Neural progenitor cell (in vitro differentiated cells): ENCODE measurements around the gene SCO2. TPM values are rescaled to one million over a fixed set of nuclear protein-coding genes. Genes with fewer than 3 reads are reported as not detected.

Experiments
- DNase-seq: peaks from one replicate; pipeline ENCODE4 v3.0.0-alpha.2; 2016; ENCODE audit warnings: low spot score
- H2AFZ ChIP-seq: fragments of 200-600 bp; sonication (generic); replicated peaks from 2 replicates; pipeline ENCODE4 v1.6.1; 2016; ENCODE audit warnings: antibody characterized with exemption
- H3F3A ChIP-seq: fragments of 200-600 bp; sonication (generic); 2 replicates; pipeline ENCODE4 v1.6.1; 2016; ENCODE audit warnings: antibody characterized with exemption, low read depth
- H3K27ac ChIP-seq: fragments of 200-600 bp; sonication (generic); 2 replicates; pipeline ENCODE4 v1.5.1; 2016; ENCODE audit warnings: mild to moderate bottlenecking
- H3K27me3 ChIP-seq: fragments of 200-600 bp; sonication (generic); 2 replicates; pipeline ENCODE4 v1.6.1; 2016; ENCODE audit warnings: mild to moderate bottlenecking, moderate library complexity
- H3K36me3 ChIP-seq: fragments of 200-600 bp; sonication (generic); 2 replicates; pipeline ENCODE4 v1.5.1; 2016
- H3K4me1 ChIP-seq: fragments of 200-600 bp; sonication (generic); 2 replicates; pipeline ENCODE4 v1.6.1; 2016; ENCODE audit warnings: mixed run types
- H3K4me2 ChIP-seq: fragments of 200-600 bp; sonication (generic); 2 replicates; pipeline ENCODE4 v1.6.1; 2016
- H3K4me3 ChIP-seq: fragments of 200-600 bp; sonication (generic); 2 replicates; pipeline ENCODE4 v1.5.1; 2016
- H3K79me2 ChIP-seq: fragments of 200-600 bp; sonication (generic); 2 replicates; pipeline ENCODE4 v1.6.1; 2016; ENCODE audit warnings: low read depth
- H3K9ac ChIP-seq: fragments of 200-600 bp; sonication (generic); 2 replicates; pipeline ENCODE4 v1.6.1; 2016
- H3K9me3 ChIP-seq: fragments of 200-600 bp; sonication (generic); 2 replicates; pipeline ENCODE4 v1.5.1; 2016; ENCODE audit warnings: low read depth
- H4K20me1 ChIP-seq: fragments of 200-600 bp; sonication (generic); 2 replicates; pipeline ENCODE4 v1.6.1; 2016; ENCODE audit warnings: low read depth
- H3K27ac Mint-ChIP-seq: 3 replicates; pipeline ENCODE4 v1.8.0; 2021; ENCODE audit warnings: mixed read lengths
- H3K27me3 Mint-ChIP-seq: 2 replicates; pipeline ENCODE4 v1.8.0; 2022; ENCODE audit warnings: low read depth, mild to moderate bottlenecking, inconsistent platforms, moderate library complexity, mixed read lengths; ENCODE audit not compliant: insufficient read depth
- H3K36me3 Mint-ChIP-seq: 3 replicates; pipeline ENCODE4 v1.8.0; 2021; ENCODE audit warnings: mixed read lengths
- H3K4me1 Mint-ChIP-seq: 3 replicates; pipeline ENCODE4 v1.8.0; 2021; ENCODE audit warnings: mixed read lengths
- H3K4me3 Mint-ChIP-seq: 3 replicates; pipeline ENCODE4 v1.8.0; 2021; ENCODE audit warnings: mild to moderate bottlenecking, moderate library complexity, mixed read lengths
- H3K9me3 Mint-ChIP-seq: 3 replicates; pipeline ENCODE4 v1.8.0; 2020; ENCODE audit warnings: mixed read lengths
- EZH2 ChIP-seq: fragments of 200-600 bp; sonication (generic); IDR thresholded peaks from 2 replicates; pipeline ENCODE4 v1.6.1; 2017; ENCODE audit warnings: antibody characterized with exemption, mild to moderate bottlenecking, moderate library complexity
- EZH2phosphoT487 ChIP-seq: fragments of 200-600 bp; sonication (generic); IDR thresholded peaks from 2 replicates; pipeline ENCODE4 v1.6.1; 2017; ENCODE audit warnings: antibody characterized with exemption
- total RNA-seq: library from RNA; depleted of rRNA; stranded (reverse); fragments of >200 nt; gene quantifications from 2 replicates; pipeline ENCODE4 v1.2.3, GENCODE V29; 2015; ENCODE audit warnings: low replicate concordance
- TF ChIP-seq, protein P1 (sequence below): fragments of 200-600 bp; sonication (generic); IDR thresholded peaks from 2 replicates; pipeline ENCODE4 v1.5.1; 2017; ENCODE audit warnings: antibody characterized with exemption, mild to moderate bottlenecking

SCO2 gene
- total RNA-seq, 1 donor from 2014 or later: not detected

GRCh38 chr22:50556703-50557102 lies 31.3 kb upstream of the SCO2 start:
- H3K27me3 ChIP-seq: peaks cover 5% of the 10 kb centered on the region
- H3K4me2 ChIP-seq: no peak overlapping the region
- TF ChIP-seq EZH2phosphoT487: no peak
- TF ChIP-seq, protein P1, sequence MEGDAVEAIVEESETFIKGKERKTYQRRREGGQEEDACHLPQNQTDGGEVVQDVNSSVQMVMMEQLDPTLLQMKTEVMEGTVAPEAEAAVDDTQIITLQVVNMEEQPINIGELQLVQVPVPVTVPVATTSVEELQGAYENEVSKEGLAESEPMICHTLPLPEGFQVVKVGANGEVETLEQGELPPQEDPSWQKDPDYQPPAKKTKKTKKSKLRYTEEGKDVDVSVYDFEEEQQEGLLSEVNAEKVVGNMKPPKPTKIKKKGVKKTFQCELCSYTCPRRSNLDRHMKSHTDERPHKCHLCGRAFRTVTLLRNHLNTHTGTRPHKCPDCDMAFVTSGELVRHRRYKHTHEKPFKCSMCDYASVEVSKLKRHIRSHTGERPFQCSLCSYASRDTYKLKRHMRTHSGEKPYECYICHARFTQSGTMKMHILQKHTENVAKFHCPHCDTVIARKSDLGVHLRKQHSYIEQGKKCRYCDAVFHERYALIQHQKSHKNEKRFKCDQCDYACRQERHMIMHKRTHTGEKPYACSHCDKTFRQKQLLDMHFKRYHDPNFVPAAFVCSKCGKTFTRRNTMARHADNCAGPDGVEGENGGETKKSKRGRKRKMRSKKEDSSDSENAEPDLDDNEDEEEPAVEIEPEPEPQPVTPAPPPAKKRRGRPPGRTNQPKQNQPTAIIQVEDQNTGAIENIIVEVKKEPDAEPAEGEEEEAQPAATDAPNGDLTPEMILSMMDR: no peak
- no peak for TF ChIP-seq EZH2
- H3F3A ChIP-seq: peaks cover 4% of the 10 kb centered on the region
- Mint-ChIP-seq H3K4me1 (no peaks in the 10 kb centered on the region), H3K27me3 (peaks cover 13% of the 10 kb centered on the region), H3K9me3 (no peaks in the 10 kb centered on the region), H3K27ac (no peak overlapping the region), H3K4me3 (no peak overlapping the region), H3K36me3 (no peaks in the 10 kb centered on the region)
- H3K4me3 ChIP-seq: no peak overlapping the region
- DNase-seq: no peak
- no peak overlapping the region for H2AFZ ChIP-seq
- no peak overlapping the region for H3K9ac ChIP-seq
- no peaks in the 10 kb centered on the region for H4K20me1 ChIP-seq
- no peak overlapping the region for H3K27ac ChIP-seq
- no peaks in the 10 kb centered on the region for H3K9me3 ChIP-seq
- H3K4me1 ChIP-seq: no peaks in the 10 kb centered on the region
- no peaks in the 10 kb centered on the region for H3K36me3 ChIP-seq
- H3K79me2 ChIP-seq: no peaks in the 10 kb centered on the region

DNA sequence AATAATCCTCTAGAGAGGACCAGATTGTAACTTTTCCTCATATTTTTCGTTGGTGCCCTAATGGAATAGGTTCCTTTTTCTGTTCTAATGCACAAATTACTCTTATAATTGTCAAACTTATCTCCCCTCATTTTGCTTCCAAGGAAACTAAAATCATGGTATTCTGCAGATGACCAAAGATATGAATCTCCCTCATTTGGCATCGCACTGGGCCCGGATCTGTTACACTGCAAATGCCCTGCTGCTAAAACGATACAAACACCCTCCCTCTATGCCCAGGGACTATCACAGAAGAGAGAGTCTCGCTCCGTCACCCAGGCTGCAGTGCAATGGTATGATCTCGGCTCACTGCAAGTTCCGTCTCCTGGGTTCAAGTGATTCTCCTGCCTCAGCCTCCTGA lies 27.9 kb upstream of the SCO2 start:
- Mint-ChIP-seq H3K36me3 (no peaks in the 10 kb centered on the region), H3K9me3 (no peaks in the 10 kb centered on the region), H3K27ac (no peak overlapping the region), H3K27me3 (peaks cover 6% of the 10 kb centered on the region), H3K4me1 (no peaks in the 10 kb centered on the region), H3K4me3 (no peak overlapping the region)
- H3K36me3 ChIP-seq: no peaks in the 10 kb centered on the region
- TF ChIP-seq EZH2: no peak
- no peak for TF ChIP-seq EZH2phosphoT487
- TF ChIP-seq, protein P1: no peak
- no peak overlapping the region for H3K27ac ChIP-seq
- H3F3A ChIP-seq: no peaks in the 10 kb centered on the region
- H4K20me1 ChIP-seq: no peaks in the 10 kb centered on the region
- no peak overlapping the region for H3K9ac ChIP-seq
- no peaks in the 10 kb centered on the region for H3K27me3 ChIP-seq
- H3K4me1 ChIP-seq: no peaks in the 10 kb centered on the region
- no peak for DNase-seq
- no peak overlapping the region for H3K4me2 ChIP-seq
- no peaks in the 10 kb centered on the region for H3K9me3 ChIP-seq
- H3K4me3 ChIP-seq: no peak overlapping the region
- no peak overlapping the region for H2AFZ ChIP-seq
- H3K79me2 ChIP-seq: no peaks in the 10 kb centered on the region

- Mint-ChIP-seq H3K4me3 (no peak overlapping the region), H3K9me3 (no peaks in the 10 kb centered on the region), H3K27me3 (peaks cover 3% of the 10 kb centered on the region), H3K4me1 (no peaks in the 10 kb centered on the region), H3K36me3 (no peaks in the 10 kb centered on the region), H3K27ac (no peak overlapping the region)
- TF ChIP-seq, protein P1: no peak
- no peak for TF ChIP-seq EZH2phosphoT487
- TF ChIP-seq EZH2: no peak
- H3K4me1 ChIP-seq: no peaks in the 10 kb centered on the region
- no peaks in the 10 kb centered on the region for H3K79me2 ChIP-seq
- DNase-seq: no peak
- H3K36me3 ChIP-seq: no peaks in the 10 kb centered on the region
- H3K9me3 ChIP-seq: no peaks in the 10 kb centered on the region
- H3F3A ChIP-seq: no peaks in the 10 kb centered on the region
- H3K4me2 ChIP-seq: no peak overlapping the region
- no peaks in the 10 kb centered on the region for H4K20me1 ChIP-seq
- H3K9ac ChIP-seq: no peak overlapping the region
- no peak overlapping the region for H3K27ac ChIP-seq
- H3K27me3 ChIP-seq: no peaks in the 10 kb centered on the region
- H3K4me3 ChIP-seq: no peak overlapping the region
- H2AFZ ChIP-seq: no peak overlapping the region
Observed at GRCh38 chr22:50551160-50551752, 25.9 kb upstream of the SCO2 start.
